ENCODE results near the gene MATCAP1. TPM values are rescaled to one million over a fixed set of nuclear protein-coding genes. Genes with fewer than 3 reads are reported as not detected.

The MATCAP1 gene
- total RNA-seq, 1 donor from 2014 or later = 29.0 TPM

DNA sequence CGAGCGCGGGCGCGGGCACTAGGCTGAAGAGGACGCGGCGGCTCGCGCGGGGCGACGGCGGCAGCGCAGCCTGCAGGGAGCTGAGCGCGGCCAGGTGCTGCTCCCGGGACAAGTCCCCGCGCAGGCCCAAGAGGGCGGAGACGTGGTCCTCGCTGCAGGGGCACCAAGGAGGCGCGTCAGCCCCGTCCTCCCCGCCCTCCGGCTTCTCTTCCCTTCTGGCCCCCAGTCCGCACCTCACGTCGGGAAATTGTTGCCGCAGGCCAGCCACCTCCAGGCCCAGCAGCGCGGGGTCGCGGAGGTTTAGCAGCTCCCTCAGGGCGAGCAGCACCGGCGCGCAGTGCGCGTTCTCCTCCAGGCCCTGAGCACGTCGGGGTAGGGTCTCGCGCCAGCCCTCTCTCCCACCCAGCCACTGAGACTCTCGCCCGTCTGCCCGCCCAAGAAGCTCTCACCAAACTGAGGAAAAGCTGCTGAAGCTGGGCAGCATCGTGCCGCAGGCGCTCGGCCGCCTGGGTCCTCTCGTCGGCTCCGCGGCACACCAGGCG lies 761 bp upstream of the MATCAP1 start:
- no peaks in the 10 kb centered on the region for H3K9me3 ChIP-seq
- no peak for TF ChIP-seq CTCF (IDR thresholded peaks at IDR 0.05)
- H3K27ac ChIP-seq = peak overlapping the region; percentile 94
- DNase-seq (no peak), ATAC-seq (peak; percentile 28 to 39)
- H3K4me3 ChIP-seq = peak overlapping the region; percentile 73
- intact Hi-C loops (cut with DNase I) = no loop called here
- peaks cover 42% of the 10 kb centered on the region for H3K4me1 ChIP-seq
- H3K27me3 ChIP-seq (ENCODE audit: low read depth) = no peaks in the 10 kb centered on the region
- no peaks in the 10 kb centered on the region for H3K36me3 ChIP-seq

- Histone ChIP-seq H3K4me1 (peaks cover 52% of the 10 kb centered on the region), H3K36me3 (no peaks in the 10 kb centered on the region), H3K4me3 (peak overlapping the region; percentile 73), H3K9me3 (no peaks in the 10 kb centered on the region), H3K27me3 (ENCODE audit: low read depth) (no peaks in the 10 kb centered on the region), H3K27ac (peak overlapping the region; percentile 94)
- TF ChIP-seq CTCF (IDR thresholded peaks at IDR 0.05) = no peak
- ATAC-seq (no peak), DNase-seq (no peak)
- intact Hi-C loops (cut with DNase I) = no loop called here
Observed at GRCh38 chr16:67183284-67183626, 508 bp downstream of the MATCAP1 start.

GRCh38 chr16:67182288-67182687 lies 1.5 kb downstream of the MATCAP1 start:
- H3K4me1 ChIP-seq = peaks cover 61% of the 10 kb centered on the region
- no peak for TF ChIP-seq CTCF (IDR thresholded peaks at IDR 0.05)
- H3K27me3 ChIP-seq (ENCODE audit: low read depth) = no peaks in the 10 kb centered on the region
- DNase-seq (no peak), ATAC-seq (no peak)
- H3K9me3 ChIP-seq = no peaks in the 10 kb centered on the region
- intact Hi-C loops (cut with DNase I) = no loop called here
- H3K27ac ChIP-seq = no peak overlapping the region
- no peak overlapping the region for H3K4me3 ChIP-seq
- no peaks in the 10 kb centered on the region for H3K36me3 ChIP-seq

DNA sequence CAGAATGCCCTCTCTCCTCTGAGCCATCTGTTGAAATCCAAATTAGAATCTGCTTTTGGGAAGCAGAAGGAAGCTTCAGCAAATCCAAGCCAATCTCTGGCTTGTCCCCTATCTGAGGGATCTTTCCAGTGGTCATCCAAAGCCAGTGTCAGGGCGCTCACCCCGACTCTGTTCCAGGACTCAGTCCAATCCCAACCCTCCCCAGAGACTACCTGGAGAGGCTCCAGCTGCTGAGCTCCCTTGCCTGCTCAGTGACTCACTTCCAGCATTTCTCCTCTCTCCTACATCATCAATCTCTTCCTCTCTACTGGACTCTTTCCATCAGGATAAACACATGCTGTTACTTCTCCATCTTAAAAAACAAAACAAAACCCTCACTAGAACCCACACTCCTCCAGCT lies 2.4 kb downstream of the MATCAP1 start:
- Histone ChIP-seq H3K36me3 (no peaks in the 10 kb centered on the region), H3K27me3 (ENCODE audit: low read depth) (no peaks in the 10 kb centered on the region), H3K4me1 (peaks cover 70% of the 10 kb centered on the region), H3K27ac (no peak overlapping the region), H3K9me3 (no peaks in the 10 kb centered on the region), H3K4me3 (no peak overlapping the region)
- no peak for DNase-seq
- ATAC-seq = no peak
- no peak for TF ChIP-seq CTCF (IDR thresholded peaks at IDR 0.05)
- intact Hi-C loops (cut with DNase I) = no loop called here

- TF ChIP-seq CTCF (IDR thresholded peaks at IDR 0.05) = no peak
- no peaks in the 10 kb centered on the region for H3K9me3 ChIP-seq
- no peak overlapping the region for H3K4me3 ChIP-seq
- H3K36me3 ChIP-seq = peaks cover 3% of the 10 kb centered on the region
- intact Hi-C loops (cut with DNase I) = no loop called here
- ATAC-seq (no peak), DNase-seq (no peak)
- H3K4me1 ChIP-seq = peaks cover 65% of the 10 kb centered on the region
- no peak overlapping the region for H3K27ac ChIP-seq
- H3K27me3 ChIP-seq (ENCODE audit: low read depth) = no peaks in the 10 kb centered on the region
Observed at GRCh38 chr16:67180166-67180565, 3.6 kb downstream of the MATCAP1 start.
